HCT116 (cell line): ENCODE data around the gene HSD17B13. TPM values are rescaled to one million over a fixed set of nuclear protein-coding genes. Genes with fewer than 3 reads are reported as not detected.

ENCODE experiments used
- ATAC-seq: fragments of 200-7000 bp; cut with Tn5 transposase; 2 replicates; pipeline ENCODE4 v1.9.1; 2020; ENCODE audit warnings: mild to moderate bottlenecking, moderate library complexity
- BruUV-seq: library from RNA; stranded (reverse); fragments of 400-500 nt; replicated peaks from 2 replicates; lab custom pipeline; 2021; lab: Mats Ljungman, UMichigan
- CTCF ChIA-PET: fragments of 300-600 bp; sonication (Branson Sonifier 250); formaldehyde crosslinking; loops from one replicate; lab custom pipeline; 2021; ENCODE audit warnings: antibody characterized with exemption; lab: Charles Lee
- POLR2A ChIA-PET: fragments of 300-600, 350-600 bp; sonication (Branson Sonifier 250); formaldehyde crosslinking; loops from one replicate; lab custom pipeline; 2021; ENCODE audit warnings: antibody characterized with exemption; lab: Charles Lee
- RAD21 ChIA-PET, 2 experiments: fragments of 300-600 bp; sonication (Branson Sonifier 250); formaldehyde crosslinking; loops; one replicate each; lab custom pipeline; 2023; ENCODE audit warnings: low total read pairs in 2 of 2; ENCODE audit not compliant: uncharacterized antibody in 2 of 2, unreplicated experiment in 2 of 2, low non-redundant PET in 1 of 2; lab: Charles Lee
- DNase-seq: peaks from one replicate; pipeline ENCODE4 v3.0.0-alpha.2; 2010; ENCODE audit warnings: low read depth, low spot score
- H2AFZ ChIP-seq: fragments of 200-600 bp; shearing (Covaris generic), sonication (generic); 2 replicates; pipeline ENCODE4 v1.6.1; 2017; ENCODE audit warnings: low read depth, mixed run types, mixed read lengths, antibody characterized with exemption, low read length; ENCODE audit not compliant: poor library complexity, severe bottlenecking
- H3K27ac ChIP-seq: 2 replicates; pipeline ENCODE4 v1.5.1; 2012; ENCODE audit warnings: low read depth, low read length
- H3K27me3 ChIP-seq: fragments of 200-600 bp; sonication (generic); 2 replicates; pipeline ENCODE4 v1.6.1; 2016; ENCODE audit warnings: mixed run types, low read length, mixed read lengths; ENCODE audit not compliant: insufficient read depth
- H3K36me3 ChIP-seq, 2 experiments: fragments of 200-500 bp in 1 of 2; fragments of 200-600 bp in 1 of 2; sonication (Bioruptor generic) in 1 of 2; sonication (generic) in 1 of 2; 2 replicates each; pipeline versions ENCODE4 v1.5.1 to v1.6.1; 2014 to 2016; ENCODE audit warnings: low read length in 2 of 2, inconsistent platforms in 1 of 2, mixed read lengths in 1 of 2, mixed run types in 1 of 2; ENCODE audit not compliant: insufficient read depth in 2 of 2, control insufficient read depth in 1 of 2
- H3K4me1 ChIP-seq, 2 experiments: fragments of 200-600 bp in 1 of 2; sonication (generic) in 1 of 2; 2 replicates each; pipeline versions ENCODE4 v1.5.1 to v1.6.1; 2012 to 2017; ENCODE audit warnings: low read length in 2 of 2, inconsistent platforms in 1 of 2, mild to moderate bottlenecking in 1 of 2, mixed read lengths in 1 of 2, mixed run types in 1 of 2, moderate library complexity in 1 of 2; ENCODE audit not compliant: insufficient read depth in 2 of 2, control insufficient read depth in 1 of 2
- H3K4me2 ChIP-seq: fragments of 200-600 bp; sonication (generic); 2 replicates; pipeline ENCODE4 v1.6.1; 2017; ENCODE audit warnings: mixed run types, low read length, mixed read lengths
- H3K4me3 ChIP-seq, 2 experiments: fragments of 200-600 bp in 1 of 2; sonication (generic) in 1 of 2; replicated peaks in 1 of 2; 2 replicates each; pipeline ENCODE4 v1.5.1; 2011 to 2016; ENCODE audit warnings: low read length in 2 of 2, control low read depth in 1 of 2, low read depth in 1 of 2, mild to moderate bottlenecking in 1 of 2, mixed read lengths in 1 of 2, mixed run types in 1 of 2
- H3K79me2 ChIP-seq: fragments of 200-600 bp; sonication (generic); 2 replicates; pipeline ENCODE4 v1.6.1; 2017; ENCODE audit warnings: mild to moderate bottlenecking, mixed run types, low read length, moderate library complexity, mixed read lengths; ENCODE audit not compliant: insufficient read depth
- H3K9ac ChIP-seq: fragments of 200-600 bp; sonication (generic); 2 replicates; pipeline ENCODE4 v1.6.1; 2016; ENCODE audit warnings: low read length, mixed read lengths
- H3K9me2 ChIP-seq: fragments of 200-600 bp; sonication (generic), shearing (Covaris generic); 2 replicates; pipeline ENCODE4 v1.6.1; 2017; ENCODE audit warnings: mixed run types, mild to moderate bottlenecking, moderate library complexity; ENCODE audit not compliant: insufficient read depth
- H3K9me3 ChIP-seq, 2 experiments: fragments of 200-500 bp in 1 of 2; fragments of 200-600 bp in 1 of 2; sonication (Bioruptor generic) in 1 of 2; sonication (generic) in 1 of 2; 2 replicates each; pipeline ENCODE4 v1.6.1; 2014 to 2017; ENCODE audit warnings: low read length in 2 of 2, mixed read lengths in 2 of 2, inconsistent platforms in 1 of 2, low read depth in 1 of 2, mild to moderate bottlenecking in 1 of 2, mixed run types in 1 of 2, moderate library complexity in 1 of 2; ENCODE audit not compliant: control insufficient read depth in 1 of 2, insufficient read depth in 1 of 2
- H4K20me1 ChIP-seq: fragments of 200-600 bp; sonication (generic), shearing (Covaris generic); 2 replicates; pipeline ENCODE4 v1.6.1; 2017; ENCODE audit warnings: mixed run types, mild to moderate bottlenecking, moderate library complexity; ENCODE audit not compliant: insufficient read depth
- CBX3 ChIP-seq: IDR thresholded peaks from 2 replicates; pipeline ENCODE4 v1.6.1; 2012; ENCODE audit warnings: low read depth
- ELF1 ChIP-seq: IDR thresholded peaks from 2 replicates; pipeline ENCODE4 v1.6.1; 2012; ENCODE audit warnings: low read depth, borderline replicate concordance
- FOSL1 ChIP-seq: IDR thresholded peaks from 2 replicates; pipeline ENCODE4 v1.6.1; 2012; ENCODE audit warnings: low read depth
- POLR2A ChIP-seq: IDR thresholded peaks from 2 replicates; pipeline ENCODE4 v1.7.0; 2011; ENCODE audit warnings: borderline replicate concordance; ENCODE audit not compliant: insufficient read depth, insufficient read length; ENCODE audit errors: extremely low read depth
- SRF ChIP-seq: IDR thresholded peaks from 2 replicates; pipeline ENCODE4 v1.6.1; 2012; ENCODE audit warnings: low read depth
- YY1 ChIP-seq: IDR thresholded peaks from 2 replicates; pipeline ENCODE4 v1.6.1; 2011; ENCODE audit warnings: low read length, low read depth, moderate library complexity, mild to moderate bottlenecking; ENCODE audit not compliant: insufficient replicate concordance; ENCODE audit errors: extremely low read depth
- ZFX ChIP-seq: fragments of 450-650 bp; IDR thresholded peaks from 2 replicates; pipeline ENCODE4 v1.6.1; 2017
- intact Hi-C: fragments of 100-400 bp; cut with micrococcal nuclease; formaldehyde crosslinking; loops from 2 replicates; pipeline ENCODE4 v1.10.0; 2022
- total RNA-seq: library from RNA; stranded (reverse); gene quantifications from one replicate; pipeline ENCODE4 v1.2.1, GENCODE V29; 2021; ENCODE audit not compliant: unreplicated experiment
- TF ChIP-seq, protein P1 (sequence below), 3 experiments: fragments of 200-600 bp in 1 of 3; sonication (generic) in 1 of 3; IDR thresholded peaks in 2 of 3; conservative IDR thresholded peaks in 1 of 3; 2 replicates each; pipeline ENCODE4 v1.5.1; 2012 to 2017; ENCODE audit warnings: low read depth in 2 of 3, low read length in 2 of 3, antibody characterized with exemption in 1 of 3, borderline replicate concordance in 1 of 3, control low read depth in 1 of 3, mild to moderate bottlenecking in 1 of 3, mixed read lengths in 1 of 3, mixed run types in 1 of 3, moderate library complexity in 1 of 3; ENCODE audit not compliant: insufficient read depth in 1 of 3
- TF ChIP-seq, protein P2 (sequence below): IDR thresholded peaks from 2 replicates; pipeline ENCODE4 v1.6.1; 2012
- TF ChIP-seq, protein P3 (sequence below): IDR thresholded peaks from 2 replicates; pipeline ENCODE4 v1.6.1; 2012
- TF ChIP-seq, protein P4 (sequence below): IDR thresholded peaks from 2 replicates; pipeline ENCODE4 v1.6.1; 2012; ENCODE audit warnings: low read depth

HSD17B13 gene
- total RNA-seq, 1 experiment from 2014 or later: 0.81 TPM

DNA sequence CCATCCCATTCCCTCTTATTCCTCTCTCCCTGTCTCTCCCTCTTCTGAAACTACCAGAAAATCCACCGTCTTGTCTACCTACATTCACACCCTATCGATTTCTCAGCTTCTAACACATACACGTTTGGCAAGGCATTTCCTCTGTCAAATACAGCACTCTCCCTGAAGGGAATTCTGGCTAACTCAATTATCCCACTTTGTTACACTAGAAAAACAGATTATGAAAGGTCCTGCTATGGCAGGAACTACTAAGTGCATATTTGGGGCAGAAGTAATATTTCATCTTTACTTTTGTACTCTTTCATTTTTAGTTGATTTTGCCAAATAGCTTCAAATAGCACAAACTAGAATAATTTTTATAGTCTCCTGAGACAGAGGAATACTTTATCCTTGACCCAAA, 55.7 kb downstream of the HSD17B13 start:
- no peak overlapping the region for H2AFZ ChIP-seq
- ATAC-seq (no peak), DNase-seq (no peak)
- no peak overlapping the region for H3K27ac ChIP-seq
- no peaks in the 10 kb centered on the region for H3K9me2 ChIP-seq
- no peak overlapping the region for H3K9ac ChIP-seq
- H3K4me1 ChIP-seq: no peaks in the 10 kb centered on the region
- H3K79me2 ChIP-seq: no peaks in the 10 kb centered on the region
- H3K4me3 ChIP-seq: no peak overlapping the region
- ChIA-PET POLR2A (no interaction called here), RAD21 (no interaction called here), CTCF (no interaction called here)
- no peak overlapping the region for H3K4me2 ChIP-seq
- BruUV-seq: no TSS peak
- H3K9me3 ChIP-seq: no peaks in the 10 kb centered on the region
- no peaks in the 10 kb centered on the region for H4K20me1 ChIP-seq
- intact Hi-C loops: no loop called here
- H3K27me3 ChIP-seq: no peaks in the 10 kb centered on the region
- no peak for TF ChIP-seq ELF1
- no peak for TF ChIP-seq POLR2A
- TF ChIP-seq ZFX: no peak
- TF ChIP-seq, protein P1, sequence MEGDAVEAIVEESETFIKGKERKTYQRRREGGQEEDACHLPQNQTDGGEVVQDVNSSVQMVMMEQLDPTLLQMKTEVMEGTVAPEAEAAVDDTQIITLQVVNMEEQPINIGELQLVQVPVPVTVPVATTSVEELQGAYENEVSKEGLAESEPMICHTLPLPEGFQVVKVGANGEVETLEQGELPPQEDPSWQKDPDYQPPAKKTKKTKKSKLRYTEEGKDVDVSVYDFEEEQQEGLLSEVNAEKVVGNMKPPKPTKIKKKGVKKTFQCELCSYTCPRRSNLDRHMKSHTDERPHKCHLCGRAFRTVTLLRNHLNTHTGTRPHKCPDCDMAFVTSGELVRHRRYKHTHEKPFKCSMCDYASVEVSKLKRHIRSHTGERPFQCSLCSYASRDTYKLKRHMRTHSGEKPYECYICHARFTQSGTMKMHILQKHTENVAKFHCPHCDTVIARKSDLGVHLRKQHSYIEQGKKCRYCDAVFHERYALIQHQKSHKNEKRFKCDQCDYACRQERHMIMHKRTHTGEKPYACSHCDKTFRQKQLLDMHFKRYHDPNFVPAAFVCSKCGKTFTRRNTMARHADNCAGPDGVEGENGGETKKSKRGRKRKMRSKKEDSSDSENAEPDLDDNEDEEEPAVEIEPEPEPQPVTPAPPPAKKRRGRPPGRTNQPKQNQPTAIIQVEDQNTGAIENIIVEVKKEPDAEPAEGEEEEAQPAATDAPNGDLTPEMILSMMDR (IDR thresholded peaks at IDR 0.05 in 2 of 3, conservative IDR thresholded peaks at IDR 0.05 in 1 of 3; ENCODE audit: borderline replicate concordance in 1 of 3, insufficient read depth in 1 of 3, low read depth in 2 of 3, low read length in 2 of 3): no peak
- TF ChIP-seq, protein P2, sequence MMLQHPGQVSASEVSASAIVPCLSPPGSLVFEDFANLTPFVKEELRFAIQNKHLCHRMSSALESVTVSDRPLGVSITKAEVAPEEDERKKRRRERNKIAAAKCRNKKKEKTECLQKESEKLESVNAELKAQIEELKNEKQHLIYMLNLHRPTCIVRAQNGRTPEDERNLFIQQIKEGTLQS: no peak
- no peaks in the 10 kb centered on the region for H3K36me3 ChIP-seq

DNA sequence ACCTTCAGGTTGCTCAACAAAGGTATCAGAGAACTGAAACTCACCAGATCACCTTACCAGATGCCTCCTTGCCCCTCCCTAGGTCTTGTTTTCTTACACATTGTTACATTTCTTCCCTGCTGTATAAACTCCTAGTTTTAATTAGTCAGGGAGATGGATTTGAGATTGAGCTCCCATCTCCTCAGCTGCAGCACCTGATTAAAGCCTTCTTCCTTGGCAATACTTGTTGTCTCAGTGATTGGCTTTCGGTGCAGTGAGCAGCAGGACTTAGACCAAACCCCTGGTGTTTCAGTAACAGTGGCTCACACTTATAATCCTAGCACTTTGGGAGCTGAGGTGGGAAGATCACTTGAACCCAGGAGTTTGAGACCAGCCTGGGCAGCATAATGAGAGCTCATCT, 59.8 kb downstream of the HSD17B13 start:
- Histone ChIP-seq H3K79me2 (no peaks in the 10 kb centered on the region), H3K27me3 (no peaks in the 10 kb centered on the region), H3K4me2 (no peak overlapping the region), H3K4me3 (no peak overlapping the region), H3K36me3 (no peaks in the 10 kb centered on the region), H3K9ac (no peak overlapping the region), H3K27ac (no peak overlapping the region), H4K20me1 (no peaks in the 10 kb centered on the region), H3K9me3 (no peaks in the 10 kb centered on the region), H3K4me1 (no peaks in the 10 kb centered on the region), H2AFZ (no peak overlapping the region), H3K9me2 (no peaks in the 10 kb centered on the region)
- no TSS peak for BruUV-seq
- POLR2A ChIA-PET: no interaction called here
- CTCF ChIA-PET: no interaction called here
- RAD21 ChIA-PET: no interaction called here
- DNase-seq: no peak
- intact Hi-C loops: no loop called here
- no peak for ATAC-seq
- TF ChIP-seq, protein P1 (IDR thresholded peaks at IDR 0.05 in 2 of 3, conservative IDR thresholded peaks at IDR 0.05 in 1 of 3; ENCODE audit: borderline replicate concordance in 1 of 3, insufficient read depth in 1 of 3, low read depth in 2 of 3, low read length in 2 of 3): no peak
- TF ChIP-seq, protein P3, sequence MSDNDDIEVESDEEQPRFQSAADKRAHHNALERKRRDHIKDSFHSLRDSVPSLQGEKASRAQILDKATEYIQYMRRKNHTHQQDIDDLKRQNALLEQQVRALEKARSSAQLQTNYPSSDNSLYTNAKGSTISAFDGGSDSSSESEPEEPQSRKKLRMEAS: no peak
- no peak for TF ChIP-seq SRF
- TF ChIP-seq, protein P2: no peak
- no peak for TF ChIP-seq FOSL1
- TF ChIP-seq, protein P4, sequence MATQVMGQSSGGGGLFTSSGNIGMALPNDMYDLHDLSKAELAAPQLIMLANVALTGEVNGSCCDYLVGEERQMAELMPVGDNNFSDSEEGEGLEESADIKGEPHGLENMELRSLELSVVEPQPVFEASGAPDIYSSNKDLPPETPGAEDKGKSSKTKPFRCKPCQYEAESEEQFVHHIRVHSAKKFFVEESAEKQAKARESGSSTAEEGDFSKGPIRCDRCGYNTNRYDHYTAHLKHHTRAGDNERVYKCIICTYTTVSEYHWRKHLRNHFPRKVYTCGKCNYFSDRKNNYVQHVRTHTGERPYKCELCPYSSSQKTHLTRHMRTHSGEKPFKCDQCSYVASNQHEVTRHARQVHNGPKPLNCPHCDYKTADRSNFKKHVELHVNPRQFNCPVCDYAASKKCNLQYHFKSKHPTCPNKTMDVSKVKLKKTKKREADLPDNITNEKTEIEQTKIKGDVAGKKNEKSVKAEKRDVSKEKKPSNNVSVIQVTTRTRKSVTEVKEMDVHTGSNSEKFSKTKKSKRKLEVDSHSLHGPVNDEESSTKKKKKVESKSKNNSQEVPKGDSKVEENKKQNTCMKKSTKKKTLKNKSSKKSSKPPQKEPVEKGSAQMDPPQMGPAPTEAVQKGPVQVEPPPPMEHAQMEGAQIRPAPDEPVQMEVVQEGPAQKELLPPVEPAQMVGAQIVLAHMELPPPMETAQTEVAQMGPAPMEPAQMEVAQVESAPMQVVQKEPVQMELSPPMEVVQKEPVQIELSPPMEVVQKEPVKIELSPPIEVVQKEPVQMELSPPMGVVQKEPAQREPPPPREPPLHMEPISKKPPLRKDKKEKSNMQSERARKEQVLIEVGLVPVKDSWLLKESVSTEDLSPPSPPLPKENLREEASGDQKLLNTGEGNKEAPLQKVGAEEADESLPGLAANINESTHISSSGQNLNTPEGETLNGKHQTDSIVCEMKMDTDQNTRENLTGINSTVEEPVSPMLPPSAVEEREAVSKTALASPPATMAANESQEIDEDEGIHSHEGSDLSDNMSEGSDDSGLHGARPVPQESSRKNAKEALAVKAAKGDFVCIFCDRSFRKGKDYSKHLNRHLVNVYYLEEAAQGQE: no peak
- no peak for TF ChIP-seq YY1
- no peak for TF ChIP-seq POLR2A
- no peak for TF ChIP-seq CBX3
